Ovary (tissue), 9 donors: ENCODE data around the gene PRICKLE3. TPM values are rescaled to one million over a fixed set of nuclear protein-coding genes. Genes with fewer than 3 reads are reported as not detected.
A peak's percentile ranks its signal among the peaks of the same experiment; 100 is the strongest.

ENCODE experiments used
- DNase-seq, 5 donors: peaks; one replicate each; pipeline ENCODE4 v3.0.0-alpha.2; 2019 to 2020
- H3K27ac ChIP-seq, 2 donors: fragments of 200-600 bp; one replicate each; pipeline versions ENCODE4 v1.5.1 to v1.8.0; 2019 to 2022
- H3K27me3 ChIP-seq: fragments of 200-600 bp; one replicate; pipeline ENCODE4 v1.8.0; 2022
- H3K36me3 ChIP-seq: fragments of 200-600 bp; sonication (generic); one replicate; pipeline ENCODE4 v1.5.1; 2019
- H3K4me1 ChIP-seq: one replicate; pipeline ENCODE4 v1.8.1; 2013; ENCODE audit warnings: mild to moderate bottlenecking, moderate library complexity; ENCODE audit not compliant: insufficient read depth
- H3K4me3 ChIP-seq: fragments of 200-600 bp; sonication (generic); one replicate; pipeline ENCODE4 v1.5.1; 2017
- H3K9me3 ChIP-seq, 2 donors: fragments of 200-600 bp in 1 of 2; sonication (generic) in 1 of 2; one replicate each; pipeline versions ENCODE4 v1.5.1 to v1.8.1; 2013 to 2019; ENCODE audit warnings: mild to moderate bottlenecking in 1 of 2, moderate library complexity in 1 of 2
- EP300 ChIP-seq: sonication (generic); formaldehyde crosslinking; IDR thresholded peaks from one replicate; pipeline ENCODE4 v1.6.1; 2017; ENCODE audit warnings: antibody characterized with exemption
- POLR2A ChIP-seq: fragments of 450-650 bp; IDR thresholded peaks from one replicate; pipeline ENCODE4 v1.6.1; 2017; ENCODE audit warnings: antibody characterized with exemption, mild to moderate bottlenecking, moderate library complexity
- WGBS, 3 donors: extraction: QIAGEN DNeasy Blood & Tissue Kit in 1 of 3; methylation state at CpG; one replicate each; pipeline versions ENCODE4 v1.1.5 to v1.1.7; 2013 to 2017; 5-methylcytosine and 5-hydroxymethylcytosine counted together
- intact Hi-C, 4 donors: fragments of 100-400 bp; cut with DNase I; formaldehyde crosslinking; loops; one replicate each; pipeline versions ENCODE4 v1.11.0 to v1.15.1; 2022 to 2023
- polyA plus RNA-seq, 2 donors: library from polyadenylated mRNA; stranded (reverse); fragments of 200-250 nt in 1 of 2; fragments of 350-450 nt in 1 of 2; fragmentation: Illumina TruSeq in 1 of 2; extraction: RNeasy Lipid Tissue Mini Kit (QIAGEN cat#74804) in 1 of 2; gene quantifications; one replicate each; pipeline ENCODE4 v1.2.3, GENCODE V29; 2013 to 2014
- total RNA-seq, 7 donors: library from RNA; depleted of rRNA in 2 of 7; stranded (reverse); fragments of >200 nt in 2 of 7; fragmentation: NEBNext Ultra II Directional in 3 of 7; extraction: Animal tissue kit (Norgen Biotek cat#: 25700) in 3 of 7; gene quantifications; one replicate each; pipeline versions ENCODE4 v1.1.0 to v1.2.4, GENCODE V29; 2016 to 2023
- TF ChIP-seq, protein P1 (sequence below), 3 donors: fragments of 450-650 bp in 2 of 3; fragments of 200-600 bp in 1 of 3; IDR thresholded peaks; one replicate each; pipeline versions ENCODE4 v1.5.1 to v1.8.0; 2016 to 2022; ENCODE audit warnings: antibody characterized with exemption in 3 of 3, mild to moderate bottlenecking in 1 of 3
- donor health status: DM: no; HTN: no; CAD: no; lungs with moderate emphysema.
- donor health status: DM: no; HTN: no; CAD: no.
- donor health status: Bipolar disorder and iron deficiency.
- donor health status: DM: yes; HTN: yes; CAD: no.
- donor health status: DM: no; HTN: no; CAD: no.
- donor health status: DM: yes; HTN: yes; CAD: no.

Gene PRICKLE3
- total and polyA plus RNA-seq, 9 donors, result 3.5 to 15.1 (median 11.4) TPM

DNA sequence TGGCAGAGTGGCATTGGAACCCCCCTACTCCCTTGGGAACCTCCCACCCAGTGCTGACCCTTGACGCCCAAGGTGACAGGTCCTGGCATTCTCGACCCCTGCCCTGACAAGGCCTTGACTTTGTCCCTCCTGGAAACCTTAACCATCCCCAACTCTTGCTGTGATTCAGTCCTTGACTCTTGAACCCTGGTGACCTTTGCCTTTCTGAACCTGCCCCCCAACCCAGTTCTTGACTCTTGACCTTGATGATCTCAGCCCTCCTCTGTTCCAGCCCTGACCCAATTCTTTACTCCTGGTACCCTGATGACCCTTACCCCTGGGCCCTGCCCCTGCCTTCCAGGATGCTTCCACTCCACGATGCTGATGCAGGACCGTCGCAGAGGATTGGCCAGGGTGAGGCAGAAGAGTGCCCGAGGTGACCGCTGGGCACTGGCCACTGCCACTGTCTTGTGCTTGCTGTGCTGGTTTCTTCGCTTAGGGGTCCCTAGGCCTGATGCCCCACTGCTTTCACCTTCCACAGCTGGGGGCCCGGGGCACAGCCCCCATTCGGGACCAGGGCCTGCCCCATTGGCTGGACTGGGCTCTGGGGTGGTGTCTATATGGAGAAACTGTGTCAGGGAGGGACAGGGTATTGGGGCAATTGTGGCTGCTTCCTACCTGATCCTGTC lies 45.3 kb upstream of the PRICKLE3 start:
- no peaks in the 10 kb centered on the region for H3K36me3 ChIP-seq
- intact Hi-C loops, result no loop called here
- H3K27me3 ChIP-seq, result no peaks in the 10 kb centered on the region
- no peaks in the 10 kb centered on the region for H3K9me3 ChIP-seq
- no peak overlapping the region for H3K27ac ChIP-seq
- WGBS, 3 donors, result 86 to 92% (median 87%) methylated on average over 10 of the region's 10 CpGs
- H3K4me1 ChIP-seq, result no peaks in the 10 kb centered on the region
- DNase-seq, result no peak
- TF ChIP-seq EP300 (no peak), POLR2A (no peak)
- TF ChIP-seq, protein P1, sequence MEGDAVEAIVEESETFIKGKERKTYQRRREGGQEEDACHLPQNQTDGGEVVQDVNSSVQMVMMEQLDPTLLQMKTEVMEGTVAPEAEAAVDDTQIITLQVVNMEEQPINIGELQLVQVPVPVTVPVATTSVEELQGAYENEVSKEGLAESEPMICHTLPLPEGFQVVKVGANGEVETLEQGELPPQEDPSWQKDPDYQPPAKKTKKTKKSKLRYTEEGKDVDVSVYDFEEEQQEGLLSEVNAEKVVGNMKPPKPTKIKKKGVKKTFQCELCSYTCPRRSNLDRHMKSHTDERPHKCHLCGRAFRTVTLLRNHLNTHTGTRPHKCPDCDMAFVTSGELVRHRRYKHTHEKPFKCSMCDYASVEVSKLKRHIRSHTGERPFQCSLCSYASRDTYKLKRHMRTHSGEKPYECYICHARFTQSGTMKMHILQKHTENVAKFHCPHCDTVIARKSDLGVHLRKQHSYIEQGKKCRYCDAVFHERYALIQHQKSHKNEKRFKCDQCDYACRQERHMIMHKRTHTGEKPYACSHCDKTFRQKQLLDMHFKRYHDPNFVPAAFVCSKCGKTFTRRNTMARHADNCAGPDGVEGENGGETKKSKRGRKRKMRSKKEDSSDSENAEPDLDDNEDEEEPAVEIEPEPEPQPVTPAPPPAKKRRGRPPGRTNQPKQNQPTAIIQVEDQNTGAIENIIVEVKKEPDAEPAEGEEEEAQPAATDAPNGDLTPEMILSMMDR (IDR thresholded peaks at IDR 0.05), result no peak
- H3K4me3 ChIP-seq, result no peak overlapping the region

DNA sequence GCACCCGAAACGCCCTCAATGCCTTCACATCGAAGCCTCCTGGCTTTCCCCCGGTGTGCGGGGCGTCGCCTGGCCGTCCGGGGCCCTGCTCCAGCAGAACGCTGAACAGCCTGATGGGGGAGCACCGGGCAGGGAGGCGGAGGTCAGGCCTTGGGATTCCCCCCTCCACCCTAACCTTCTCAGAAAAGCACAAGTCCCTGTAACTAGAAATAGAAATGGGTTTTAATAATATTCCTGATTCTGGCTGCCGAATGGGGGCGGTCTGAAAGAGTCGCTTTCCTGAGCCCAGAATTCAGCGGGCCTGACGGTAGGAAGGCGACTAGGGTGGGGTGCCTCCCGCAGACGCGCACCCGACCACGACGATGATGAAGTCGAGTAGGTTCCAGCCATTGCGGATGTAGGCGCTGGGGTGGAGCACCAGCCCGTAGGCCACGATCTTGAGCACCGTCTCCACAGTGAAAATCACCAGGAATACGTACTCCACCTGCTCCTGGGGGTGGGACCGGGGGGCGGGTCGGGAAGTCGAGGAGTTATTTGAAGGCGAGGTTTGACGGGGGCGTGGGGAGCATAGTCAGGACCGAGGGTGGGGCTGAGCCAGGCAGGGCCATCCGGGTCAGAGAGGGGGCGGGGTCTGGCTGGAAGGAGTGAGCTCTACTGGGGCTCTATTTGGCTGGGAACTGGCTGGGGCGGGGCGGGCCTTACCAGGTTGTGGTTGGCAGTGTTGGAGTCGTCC lies 44.5 kb upstream of the PRICKLE3 start:
- TF ChIP-seq POLR2A (no peak), EP300 (no peak)
- TF ChIP-seq, protein P1 (IDR thresholded peaks at IDR 0.05), result no peak
- H3K27me3 ChIP-seq, result no peaks in the 10 kb centered on the region
- no peaks in the 10 kb centered on the region for H3K4me1 ChIP-seq
- no peak overlapping the region for H3K27ac ChIP-seq
- H3K4me3 ChIP-seq, result peak overlapping the region; percentile 14
- WGBS, 3 donors, result 40 to 52% (median 41%) methylated on average over 44 of the region's 44 CpGs
- no peaks in the 10 kb centered on the region for H3K36me3 ChIP-seq
- intact Hi-C loops, result no loop called here
- DNase-seq, result peak in 1 of 5 donors; percentile 23
- no peaks in the 10 kb centered on the region for H3K9me3 ChIP-seq

DNA sequence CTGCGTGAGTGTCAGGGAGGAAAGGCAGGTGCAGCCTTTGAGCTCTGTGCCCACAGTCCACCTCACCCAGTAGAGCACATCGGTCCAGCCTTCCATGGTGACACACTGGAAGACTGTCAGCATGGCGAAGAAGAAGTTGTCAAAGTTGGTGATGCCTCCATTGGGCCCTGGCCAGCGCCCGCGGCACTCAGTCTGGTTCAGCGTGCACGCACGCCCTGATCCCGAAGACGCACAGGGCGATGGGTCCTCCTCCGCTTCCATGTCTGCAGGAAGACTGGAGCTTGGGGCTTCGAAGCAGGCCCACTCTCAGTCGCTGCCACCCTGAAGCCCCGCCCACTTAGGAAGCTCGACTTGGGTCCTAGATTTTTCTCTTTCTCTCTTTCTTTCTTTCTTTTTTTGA lies 42.0 kb upstream of the PRICKLE3 start:
- Histone ChIP-seq H3K27ac (no peak overlapping the region), H3K4me3 (no peak overlapping the region), H3K36me3 (no peaks in the 10 kb centered on the region), H3K27me3 (no peaks in the 10 kb centered on the region), H3K9me3 (no peaks in the 10 kb centered on the region), H3K4me1 (no peaks in the 10 kb centered on the region)
- TF ChIP-seq EP300, result no peak
- TF ChIP-seq POLR2A, result no peak
- TF ChIP-seq, protein P1 (IDR thresholded peaks at IDR 0.05), result no peak
- no peak for DNase-seq
- 82 to 83% (median 82%) methylated on average over 16 to 17 of the region's 17 CpGs for WGBS, 3 donors
- intact Hi-C loops, result no loop called here

DNA sequence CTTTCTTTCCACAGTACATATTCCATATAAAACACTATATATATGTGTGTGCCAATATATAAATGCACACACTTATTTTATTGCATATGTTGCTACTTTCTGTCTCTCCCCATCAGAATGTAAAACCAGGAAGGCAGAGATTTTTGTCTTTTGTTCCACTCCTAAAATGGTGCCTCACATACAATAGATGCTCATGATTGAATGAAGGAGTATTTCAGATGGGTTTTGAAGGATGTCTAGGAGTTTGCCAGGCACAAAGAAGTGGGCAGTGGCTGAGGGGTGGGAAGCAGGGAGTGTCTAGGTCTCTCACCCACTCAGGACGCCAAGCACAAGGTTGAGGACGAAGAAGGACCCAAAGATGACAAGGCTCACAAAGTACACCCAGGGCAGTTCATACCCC lies 41.6 kb upstream of the PRICKLE3 start:
- TF ChIP-seq, protein P1 (IDR thresholded peaks at IDR 0.05), result no peak
- TF ChIP-seq POLR2A (no peak), EP300 (no peak)
- no peaks in the 10 kb centered on the region for H3K9me3 ChIP-seq
- WGBS, 3 donors, result 61 to 68% (median 66%) methylated on average over 2 of the region's 2 CpGs
- H3K27me3 ChIP-seq, result no peaks in the 10 kb centered on the region
- H3K4me3 ChIP-seq, result no peak overlapping the region
- no peaks in the 10 kb centered on the region for H3K4me1 ChIP-seq
- no peaks in the 10 kb centered on the region for H3K36me3 ChIP-seq
- intact Hi-C loops, result no loop called here
- no peak for DNase-seq
- H3K27ac ChIP-seq, result no peak overlapping the region
